Loucy (cell line): ENCODE measurements around the gene TIAM1.

Experiments used
- H2AFZ ChIP-seq: fragments of 200-600 bp; sonication (generic); 2 replicates; pipeline ENCODE4 v1.6.0; 2016; ENCODE audit warnings: antibody characterized with exemption, mild to moderate bottlenecking, low read length, moderate library complexity
- H3F3A ChIP-seq: fragments of 200-600 bp; 2 replicates; pipeline ENCODE4 v1.6.0; 2016; ENCODE audit warnings: antibody characterized with exemption, low read depth, mild to moderate bottlenecking
- H3K27me3 ChIP-seq: fragments of 200-600 bp; sonication (generic); 2 replicates; pipeline ENCODE4 v1.6.1; 2014; ENCODE audit warnings: low read length, mild to moderate bottlenecking; ENCODE audit not compliant: insufficient read depth, poor library complexity, severe bottlenecking
- H3K36me3 ChIP-seq: fragments of 200-600 bp; sonication (generic); 2 replicates; pipeline ENCODE4 v1.6.1; 2016; ENCODE audit warnings: low read length; ENCODE audit not compliant: insufficient read depth
- H3K4me1 ChIP-seq: fragments of 200-600 bp; sonication (generic); 2 replicates; pipeline ENCODE4 v1.5.1; 2014; ENCODE audit warnings: low read length, mild to moderate bottlenecking; ENCODE audit not compliant: insufficient read depth, poor library complexity, severe bottlenecking
- H3K4me2 ChIP-seq: fragments of 200-600 bp; sonication (generic); 2 replicates; pipeline ENCODE4 v1.6.0; 2014; ENCODE audit warnings: antibody characterized with exemption, low read length, low read depth, mild to moderate bottlenecking; ENCODE audit not compliant: poor library complexity, severe bottlenecking
- H3K4me3 ChIP-seq: fragments of 200-600 bp; sonication (generic); 2 replicates; pipeline ENCODE4 v1.5.1; 2014; ENCODE audit warnings: low read length, mild to moderate bottlenecking, mixed read lengths; ENCODE audit not compliant: poor library complexity, severe bottlenecking
- H3K79me2 ChIP-seq: fragments of 200-600 bp; sonication (generic); 2 replicates; pipeline ENCODE4 v1.6.1; 2014; ENCODE audit warnings: low read length; ENCODE audit not compliant: insufficient read depth
- H3K9ac ChIP-seq: fragments of 200-600 bp; sonication (generic); 2 replicates; pipeline ENCODE4 v1.6.0; 2014; ENCODE audit warnings: mild to moderate bottlenecking, low read depth, low read length, moderate library complexity; ENCODE audit not compliant: poor library complexity, severe bottlenecking
- H3K9me2 ChIP-seq: fragments of 200-600 bp; sonication (generic); replicated peaks from 2 replicates; pipeline ENCODE4 v1.6.1; 2016; ENCODE audit warnings: low read depth, low read length, mixed read lengths
- H3K9me3 ChIP-seq: fragments of 200-600 bp; sonication (generic); 2 replicates; pipeline ENCODE4 v1.6.1; 2014; ENCODE audit warnings: mild to moderate bottlenecking, antibody characterized with exemption, low read length, low read depth; ENCODE audit not compliant: insufficient read depth
- H4K20me1 ChIP-seq: fragments of 200-600 bp; sonication (generic); 2 replicates; pipeline ENCODE4 v1.6.0; 2014; ENCODE audit warnings: antibody characterized with exemption, low read length, mild to moderate bottlenecking; ENCODE audit not compliant: insufficient read depth, poor library complexity, severe bottlenecking
- CTCF ChIP-seq: fragments of 200-600 bp; sonication (generic); conservative IDR thresholded peaks from 2 replicates; pipeline ENCODE4 v1.5.1; 2014; ENCODE audit warnings: mild to moderate bottlenecking, antibody characterized with exemption, low read length
- EZH2phosphoT487 ChIP-seq: fragments of 200-600 bp; IDR thresholded peaks from 2 replicates; pipeline ENCODE4 v1.6.1; 2018; ENCODE audit warnings: antibody characterized with exemption, mild to moderate bottlenecking, moderate library complexity, borderline replicate concordance

Gene TIAM1

DNA sequence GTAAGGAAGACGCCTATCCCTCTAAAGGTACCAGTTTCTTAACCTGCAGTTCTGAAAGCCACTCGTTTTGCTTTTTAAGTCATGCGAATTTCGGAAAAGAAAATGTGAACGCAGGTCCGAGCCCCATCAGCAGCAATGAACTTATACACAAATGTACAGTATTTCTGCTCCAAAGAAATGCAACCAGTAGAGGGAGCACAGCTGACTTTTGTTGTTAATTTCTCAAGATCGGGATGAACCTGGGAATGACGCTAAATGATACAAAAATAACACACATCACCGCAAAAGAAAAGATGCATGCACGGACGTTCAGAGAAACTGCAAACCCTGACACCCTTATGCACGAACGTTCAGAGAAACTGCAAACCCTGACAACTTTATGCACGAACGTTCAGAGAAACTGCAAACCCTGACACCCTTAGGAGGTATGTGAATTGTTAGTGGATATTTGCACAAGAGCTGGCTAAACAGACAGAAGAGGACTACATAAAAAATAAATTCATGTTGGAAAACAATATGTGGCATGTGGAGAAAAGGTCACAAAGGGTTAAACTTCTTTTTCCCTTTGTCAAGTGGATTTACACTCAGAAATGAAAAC, 3.5 kb upstream of the TIAM1 start:
- H3K4me1 ChIP-seq, result peaks cover 8% of the 10 kb centered on the region
- peak; percentile 78 for TF ChIP-seq CTCF
- TF ChIP-seq EZH2phosphoT487, result no peak
- no peaks in the 10 kb centered on the region for H3K36me3 ChIP-seq
- no peak overlapping the region for H3K9ac ChIP-seq
- H4K20me1 ChIP-seq, result no peaks in the 10 kb centered on the region
- peaks cover 10% of the 10 kb centered on the region; the same call in 1 of the 2 replicates for H3K79me2 ChIP-seq
- H3K9me3 ChIP-seq, result 0 out of 2 replicates have a peak, but pooled peaks cover 4% of the 10 kb centered on the region
- H3K27me3 ChIP-seq, result no peaks in the 10 kb centered on the region
- no peaks in the 10 kb centered on the region for H3K9me2 ChIP-seq
- H2AFZ ChIP-seq, result no peak overlapping the region
- no peak overlapping the region for H3K4me3 ChIP-seq
- no peak overlapping the region for H3K4me2 ChIP-seq
- no peaks in the 10 kb centered on the region for H3F3A ChIP-seq

DNA sequence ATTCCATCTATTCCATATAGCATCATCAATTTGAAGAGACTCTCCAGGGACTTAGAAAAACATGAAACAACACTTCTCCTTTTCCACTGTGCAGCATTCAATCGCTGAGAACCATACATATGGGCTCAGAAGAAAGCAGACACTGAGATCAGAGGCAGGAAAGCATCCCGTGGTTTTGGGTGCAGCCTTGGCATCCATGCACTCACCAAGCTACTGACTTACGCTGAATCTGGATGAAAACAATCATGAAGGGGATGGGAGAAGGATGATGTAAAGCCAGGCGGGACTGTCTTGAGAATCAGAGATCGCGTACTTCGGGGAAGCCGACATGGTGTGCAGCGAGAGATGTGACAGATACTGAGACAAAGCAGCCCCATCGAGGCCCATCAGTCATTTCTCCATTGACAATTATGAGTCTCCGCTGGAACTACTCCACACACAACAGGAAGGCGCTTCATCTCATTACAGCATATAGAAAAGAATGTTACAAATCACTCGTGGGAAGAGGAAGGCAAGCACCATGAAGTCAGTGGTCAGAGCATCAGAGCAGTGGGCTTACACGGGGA, 2.3 kb upstream of the TIAM1 start:
- H4K20me1 ChIP-seq, result no peaks in the 10 kb centered on the region
- H3K9me3 ChIP-seq, result 0 out of 2 replicates have a peak, but pooled peaks cover 4% of the 10 kb centered on the region
- H3K4me3 ChIP-seq, result no peak overlapping the region
- peaks cover 16% of the 10 kb centered on the region; the same call in 1 of the 2 replicates for H3K79me2 ChIP-seq
- H3F3A ChIP-seq, result no peaks in the 10 kb centered on the region
- H3K4me1 ChIP-seq, result peaks cover 8% of the 10 kb centered on the region
- H3K9ac ChIP-seq, result no peak overlapping the region
- no peak overlapping the region for H3K4me2 ChIP-seq
- no peaks in the 10 kb centered on the region for H3K36me3 ChIP-seq
- H3K9me2 ChIP-seq, result no peaks in the 10 kb centered on the region
- TF ChIP-seq CTCF (no peak), EZH2phosphoT487 (no peak)
- no peak overlapping the region for H2AFZ ChIP-seq
- H3K27me3 ChIP-seq, result no peaks in the 10 kb centered on the region

GRCh38 chr21:31345136-31345535, 1.1 kb upstream of the TIAM1 start:
- Histone ChIP-seq H3K9ac (no peak overlapping the region), H3K4me1 (peaks cover 8% of the 10 kb centered on the region), H4K20me1 (no peaks in the 10 kb centered on the region), H3K9me2 (no peaks in the 10 kb centered on the region), H3K9me3 (0 out of 2 replicates have a peak, but pooled peaks cover under 1% of the 10 kb centered on the region), H3F3A (no peaks in the 10 kb centered on the region), H3K4me2 (no peak overlapping the region), H3K27me3 (no peaks in the 10 kb centered on the region), H3K4me3 (no peak overlapping the region), H2AFZ (no peak overlapping the region), H3K79me2 (peaks cover 23% of the 10 kb centered on the region; the same call in 1 of the 2 replicates), H3K36me3 (no peaks in the 10 kb centered on the region)
- TF ChIP-seq EZH2phosphoT487, result no peak
- no peak for TF ChIP-seq CTCF
